Effector CD4-positive, alpha-beta T cell (primary cell): ENCODE data around the gene ACYP1.

Source experiments
- DNase-seq: peaks from one replicate; pipeline ENCODE4 v3.0.0-alpha.2; 2020

The ACYP1 gene

GRCh38 chr14:75040507-75040906, 23.3 kb downstream of the ACYP1 start:
- no peak for DNase-seq

GRCh38 chr14:75032939-75033338, 30.9 kb downstream of the ACYP1 start:
- no peak for DNase-seq

DNA sequence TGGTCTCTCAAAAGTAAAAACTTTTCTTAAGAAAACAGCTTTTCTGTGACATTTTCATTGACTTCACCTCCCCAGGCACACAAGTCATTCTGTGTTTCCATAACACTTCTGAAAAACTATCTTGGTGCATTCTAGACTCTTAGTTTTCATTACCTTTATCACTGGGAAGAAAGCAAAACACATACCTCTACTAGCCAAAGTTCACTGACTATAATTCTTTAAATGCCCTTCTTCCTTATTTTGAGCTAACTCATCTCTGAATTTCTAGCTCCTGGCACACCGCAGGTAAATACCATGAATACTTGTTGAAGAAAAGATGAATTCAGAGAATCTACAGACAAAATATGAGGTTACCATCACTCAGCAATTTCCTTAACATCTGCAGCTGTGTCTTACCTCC, 33.7 kb downstream of the ACYP1 start:
- DNase-seq, result no peak

DNA sequence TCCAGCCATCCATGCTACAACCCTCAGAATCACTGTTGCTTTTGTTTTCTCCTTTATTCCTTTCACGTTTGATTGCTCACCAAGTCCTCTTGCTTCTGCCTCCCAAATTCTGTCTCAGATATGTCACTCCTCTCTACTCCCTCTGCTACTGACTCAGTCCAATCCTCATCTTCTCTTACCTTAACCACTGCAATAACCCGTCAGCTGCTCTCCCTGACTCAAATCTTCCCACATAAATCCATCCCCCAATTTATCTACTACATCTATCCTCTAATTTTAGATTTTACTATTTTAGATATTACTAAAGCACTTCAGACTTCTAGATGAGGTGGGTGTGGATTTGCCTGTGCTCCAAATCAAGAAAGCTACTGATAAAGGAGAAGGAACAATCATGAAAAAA, 37.9 kb downstream of the ACYP1 start:
- DNase-seq, result no peak

DNA sequence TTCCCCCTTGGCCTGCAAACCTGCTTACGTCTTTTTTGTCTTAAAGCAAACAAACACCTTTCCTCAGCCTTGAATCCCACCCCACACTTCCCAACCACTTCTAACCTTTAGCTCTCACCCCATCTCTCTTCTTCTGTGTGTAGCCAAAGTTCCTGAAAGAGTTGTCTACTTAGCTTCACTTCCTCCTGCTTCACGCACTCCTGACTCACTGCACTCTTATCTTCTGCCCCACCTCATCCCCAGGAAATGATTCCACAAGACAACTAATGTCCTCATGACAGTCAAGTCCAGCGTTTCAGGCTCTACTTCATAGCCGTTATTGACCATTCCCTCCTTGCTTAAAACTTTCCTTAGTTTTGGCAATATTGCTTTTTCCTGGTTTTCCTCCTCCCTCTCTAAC, 38.7 kb downstream of the ACYP1 start:
- DNase-seq, result no peak

- no peak for DNase-seq
Observed at GRCh38 chr14:75023108-75023507, 40.7 kb downstream of the ACYP1 start.

DNA sequence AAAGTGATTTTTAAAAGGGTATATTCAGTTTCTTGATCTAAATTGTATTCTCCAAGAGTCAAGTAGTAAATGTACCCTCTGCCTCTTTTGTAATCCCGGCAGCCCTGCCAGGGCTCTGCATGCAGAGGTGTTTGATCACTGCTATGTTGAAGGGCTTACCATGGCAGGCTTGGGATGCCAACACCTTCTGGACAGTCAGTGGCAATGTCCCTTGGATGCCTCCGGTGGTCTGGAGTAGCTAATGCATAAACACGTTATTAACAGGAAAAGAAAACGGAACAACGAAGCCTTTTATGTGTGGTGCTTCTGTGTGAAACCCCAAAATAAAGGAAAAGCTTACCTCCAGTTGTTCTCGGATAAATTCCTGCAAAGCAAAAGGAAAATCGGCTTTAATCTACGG, 41.2 kb downstream of the ACYP1 start:
- DNase-seq, result no peak

GRCh38 chr14:75018694-75019093, 45.1 kb downstream of the ACYP1 start:
- no peak for DNase-seq

- no peak for DNase-seq
Observed at GRCh38 chr14:75016815-75017214, 47.0 kb downstream of the ACYP1 start.

- no peak for DNase-seq
Observed at GRCh38 chr14:75015496-75015895, 48.3 kb downstream of the ACYP1 start.

GRCh38 chr14:75013290-75013689, 50.5 kb downstream of the ACYP1 start:
- no peak for DNase-seq

GRCh38 chr14:75011356-75011994, 52.3 kb downstream of the ACYP1 start:
- no peak for DNase-seq

DNA sequence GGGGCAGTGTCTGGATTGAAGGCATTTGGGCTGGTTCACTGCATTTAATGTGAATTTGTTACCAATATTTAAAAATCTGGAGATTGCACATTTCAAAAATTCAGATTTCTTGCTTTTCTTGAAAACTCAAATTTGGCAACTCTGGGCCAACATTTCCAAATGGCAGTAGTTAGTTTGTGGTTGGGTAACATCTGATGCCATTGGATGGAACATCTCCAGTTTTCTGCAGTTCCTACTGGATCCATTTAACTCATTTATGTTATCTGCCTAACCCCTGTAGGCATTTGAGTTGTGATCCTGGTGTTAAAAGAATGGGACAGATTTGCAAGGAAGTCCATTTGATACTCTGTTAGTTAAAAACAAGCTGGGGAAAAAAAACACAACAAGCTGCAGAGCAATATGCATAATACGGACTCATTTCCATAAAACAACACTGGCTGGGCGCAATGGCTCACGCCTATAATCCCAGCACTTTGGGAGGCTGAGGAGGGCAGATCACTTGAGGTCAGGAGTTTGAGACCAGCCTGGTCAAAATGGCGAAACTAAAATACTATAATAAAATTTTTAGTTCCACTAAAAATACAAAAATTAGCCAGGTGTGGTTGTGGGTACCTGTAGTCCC, 53.2 kb downstream of the ACYP1 start:
- DNase-seq, result no peak

GRCh38 chr14:75009176-75009575, 54.6 kb downstream of the ACYP1 start:
- DNase-seq, result no peak

GRCh38 chr14:75005357-75005756, 58.5 kb downstream of the ACYP1 start:
- DNase-seq, result no peak

- no peak for DNase-seq
Observed at GRCh38 chr14:75003250-75004027, 60.4 kb downstream of the ACYP1 start.
